Measurements from ENCODE around the gene GTF3C2. TPM values are rescaled to one million over a fixed set of nuclear protein-coding genes. Genes with fewer than 3 reads are reported as not detected.

Gene GTF3C2
- total and polyA plus RNA-seq, 9 of the 15 experiments (the other 6 are each of a cell fraction or from before 2014, with no cell fraction given): 35.5 to 96.8 (median 53.0) TPM

- WGBS (ENCODE audit: insufficient coverage, low coverage, missing lambda C conversion rate): 7% methylated on average over 25 of the region's 25 CpGs
- Histone ChIP-seq H2AFZ (ENCODE audit: low read depth, low read length) (peak overlapping the region; percentile 82), H3K36me3 (ENCODE audit: control insufficient read depth, insufficient read depth, low read length) (peaks cover 3% of the 10 kb centered on the region; the same call in 1 of the 3 replicates), H3K9me1 (ENCODE audit: control insufficient read depth, insufficient read depth, low read length) (no peaks in the 10 kb centered on the region), H3K4me2 (ENCODE audit: insufficient read depth, low read length) (peak overlapping the region; percentile 62), H3K27ac (ENCODE audit: extremely low read depth, low read depth, low read length) (no peak overlapping the region), H3K27me3 (ENCODE audit: control insufficient read depth in 2 of 2, insufficient read depth in 2 of 2, low read length in 2 of 2) (no peaks in the 10 kb centered on the region), H3K9ac (ENCODE audit: insufficient read depth in 1 of 2, low read depth in 2 of 2, low read length in 2 of 2) (peak overlapping the region in 1 of 2 experiments; percentile 74; a peak in 1 of 4 replicates), H3K4me1 (replicated peaks in 1 of 2; ENCODE audit: control insufficient read depth in 2 of 2, insufficient read depth in 2 of 2, low read length in 2 of 2) (peaks cover 0 to 10% of the 10 kb centered on the region in 2 experiments; a peak in 3 of 5 replicates), H3K9me3 (replicated peaks; ENCODE audit: control insufficient read depth, insufficient read depth, low read depth, low read length) (no peaks in the 10 kb centered on the region), H3K4me3 (peak overlapping the region; percentile 26), H3K79me2 (ENCODE audit: control insufficient read depth, insufficient read depth, low read length) (no peaks in the 10 kb centered on the region), H4K20me1 (replicated peaks; ENCODE audit: control insufficient read depth, insufficient read depth, low read length) (no peaks in the 10 kb centered on the region)
- in situ Hi-C loops (cut with MboI) (no loop called here), intact Hi-C loops (cut with micrococcal nuclease) (loop anchor here (1.0 to 5.0 kb wide), 4 partner anchors 53 to 379 kb away; partner anchors contain the start of genes EIF2B4 and SNX17)
- POLR2A ChIA-PET: interaction anchor here (0.6 to 1.7 kb wide), 9 partner anchors 10 to 525 kb away, joined by 3 to 9 read pairs (median 4); no protein-coding TSS in a partner anchor
- CTCF ChIA-PET (ENCODE audit: low intra/inter-chr PET ratio): interaction anchor here (0.6 to 2.7 kb wide), 9 partner anchors 23 to 457 kb away, joined by 3 to 23 read pairs (median 7); partner anchors contain the start of gene KHK
- FAIRE-seq: peak; percentile 87
- BruUV-seq (replicated peaks): no TSS peak
- DNase-seq (ENCODE audit: extremely low read depth in 1 of 4, low spot score in 3 of 4): peak; percentile 69 to 82 (median 75)
- ATAC-seq: peak; percentile 87
- peak; percentile 58; the same call in 1 of the 2 replicates for TF ChIP-seq ATF3 (IDR thresholded peaks at IDR 0.05)
- TF ChIP-seq ATF3 (CRISPR knock-in tag; conservative IDR thresholded peaks at IDR 0.05): no peak
- peak; percentile 52; the same call in 1 of the 2 replicates for TF ChIP-seq SMARCE1 (IDR thresholded peaks at IDR 0.05)
- peak; percentile 61 for TF ChIP-seq GABPA (tag; conservative IDR thresholded peaks at IDR 0.05; ENCODE audit: low read depth)
- TF ChIP-seq ETV5 (CRISPR knock-in tag; IDR thresholded peaks at IDR 0.05; ENCODE audit: low read depth): peak; percentile 52; the same call in 1 of the 2 replicates
- TF ChIP-seq MLLT1 (IDR thresholded peaks at IDR 0.05): peak in 1 of 2 experiments; percentile 21; a peak in 1 of 4 replicates
- no peak for TF ChIP-seq NEUROD1 (IDR thresholded peaks at IDR 0.05; ENCODE audit: borderline replicate concordance, low read depth, low read length, partially characterized antibody)
- no peak for TF ChIP-seq KAT2B (IDR thresholded peaks at IDR 0.05; ENCODE audit: low read depth, low read length)
- peak; percentile 45 for TF ChIP-seq E2F8 (IDR thresholded peaks at IDR 0.05; ENCODE audit: low read depth, partially characterized antibody)
- peak; percentile 73; the same call in 1 of the 2 replicates for TF ChIP-seq SMC3 (conservative IDR thresholded peaks at IDR 0.05; ENCODE audit: insufficient read depth, low read depth, low read length)
- peak; percentile 36 to 44; a peak in 3 of 4 replicates for TF ChIP-seq NRF1 (conservative IDR thresholded peaks at IDR 0.05 in 1 of 2, IDR thresholded peaks at IDR 0.05 in 1 of 2)
- TF ChIP-seq NKRF (IDR thresholded peaks at IDR 0.05; ENCODE audit: borderline replicate concordance): no peak
Measured at GRCh38 chr2:27303093-27304025, 53.2 kb downstream of the GTF3C2 start.
